Astrocyte (in vitro differentiated cells and primary cell): ENCODE data around the gene JMJD4. TPM values are rescaled to one million over a fixed set of nuclear protein-coding genes. Genes with fewer than 3 reads are reported as not detected.

Experiments used
- DNase-seq: peaks from one replicate; pipeline ENCODE4 v3.0.0-alpha.2; 2010; ENCODE audit warnings: low read depth
- FAIRE-seq: peaks from 2 replicates; lab custom pipeline; 2011; peaks lifted over from hg19 to GRCh38; lab: Jason Lieb, UNC
- H2AFZ ChIP-seq: 2 replicates; pipeline ENCODE4 v1.6.0; 2012; ENCODE audit warnings: low read depth, low read length, inconsistent platforms
- H3K27ac ChIP-seq: 2 replicates; pipeline ENCODE4 v1.5.1; 2011; ENCODE audit warnings: low read depth, low read length, inconsistent platforms
- H3K27me3 ChIP-seq: 2 replicates; pipeline ENCODE4 v1.6.0; 2011; ENCODE audit warnings: low read length, inconsistent platforms; ENCODE audit not compliant: insufficient read depth
- H3K36me3 ChIP-seq: 2 replicates; pipeline ENCODE4 v1.5.1; 2011; ENCODE audit warnings: low read length, inconsistent platforms; ENCODE audit not compliant: insufficient read depth
- H3K4me1 ChIP-seq: 2 replicates; pipeline ENCODE4 v1.5.1; 2011; ENCODE audit warnings: low read length, inconsistent platforms; ENCODE audit not compliant: insufficient read depth
- H3K4me2 ChIP-seq: 2 replicates; pipeline ENCODE4 v1.6.0; 2012; ENCODE audit warnings: low read length, inconsistent platforms
- H3K4me3 ChIP-seq: 2 replicates; pipeline ENCODE4 v1.5.1; 2011; ENCODE audit warnings: low read depth, mild to moderate bottlenecking, low read length, inconsistent platforms; ENCODE audit not compliant: insufficient read depth
- H3K79me2 ChIP-seq: 2 replicates; pipeline ENCODE4 v1.6.0; 2012; ENCODE audit warnings: mild to moderate bottlenecking, low read length, inconsistent platforms; ENCODE audit not compliant: insufficient read depth
- H3K9ac ChIP-seq: 2 replicates; pipeline ENCODE4 v1.6.0; 2012; ENCODE audit warnings: mild to moderate bottlenecking, low read length, inconsistent platforms
- H3K9me3 ChIP-seq: 2 replicates; pipeline ENCODE4 v1.5.1; 2012; ENCODE audit warnings: low read depth, mild to moderate bottlenecking, low read length, inconsistent platforms; ENCODE audit not compliant: insufficient read depth
- H4K20me1 ChIP-seq: 2 replicates; pipeline ENCODE4 v1.6.0; 2012; ENCODE audit warnings: low read length, inconsistent platforms; ENCODE audit not compliant: insufficient read depth
- H3K27ac Mint-ChIP-seq: one replicate; pipeline ENCODE4 v1.8.0; 2021; ENCODE audit warnings: mild to moderate bottlenecking, mixed read lengths; ENCODE audit not compliant: unreplicated experiment
- H3K27me3 Mint-ChIP-seq: one replicate; pipeline ENCODE4 v1.8.0; 2021; ENCODE audit warnings: low read depth, mixed read lengths; ENCODE audit not compliant: unreplicated experiment
- H3K36me3 Mint-ChIP-seq: one replicate; pipeline ENCODE4 v1.8.0; 2021; ENCODE audit warnings: low read depth, mixed read lengths; ENCODE audit not compliant: unreplicated experiment
- H3K4me1 Mint-ChIP-seq: one replicate; pipeline ENCODE4 v1.8.0; 2021; ENCODE audit warnings: low read depth, mixed read lengths; ENCODE audit not compliant: unreplicated experiment
- H3K4me3 Mint-ChIP-seq: one replicate; pipeline ENCODE4 v1.8.0; 2021; ENCODE audit warnings: mild to moderate bottlenecking, moderate library complexity, mixed read lengths; ENCODE audit not compliant: unreplicated experiment
- H3K9me3 Mint-ChIP-seq: one replicate; pipeline ENCODE4 v1.8.0; 2021; ENCODE audit warnings: mild to moderate bottlenecking, mixed read lengths; ENCODE audit not compliant: unreplicated experiment
- EZH2 ChIP-seq: IDR thresholded peaks from 2 replicates; pipeline ENCODE4 v1.6.1; 2012; ENCODE audit warnings: mild to moderate bottlenecking, low read length, inconsistent platforms; ENCODE audit not compliant: insufficient read depth
- total RNA-seq: library from RNA; stranded (reverse); gene quantifications from 2 replicates; pipeline ENCODE4 v1.2.1, GENCODE V29; 2021
- TF ChIP-seq, protein P1 (sequence below): IDR thresholded peaks from 2 replicates; pipeline ENCODE4 v1.5.1; 2011; ENCODE audit warnings: low read depth, mild to moderate bottlenecking, inconsistent platforms, low read length, moderate library complexity; ENCODE audit not compliant: insufficient read depth

JMJD4 gene
- total RNA-seq, 1 donor from 2014 or later: 17.5 TPM

DNA sequence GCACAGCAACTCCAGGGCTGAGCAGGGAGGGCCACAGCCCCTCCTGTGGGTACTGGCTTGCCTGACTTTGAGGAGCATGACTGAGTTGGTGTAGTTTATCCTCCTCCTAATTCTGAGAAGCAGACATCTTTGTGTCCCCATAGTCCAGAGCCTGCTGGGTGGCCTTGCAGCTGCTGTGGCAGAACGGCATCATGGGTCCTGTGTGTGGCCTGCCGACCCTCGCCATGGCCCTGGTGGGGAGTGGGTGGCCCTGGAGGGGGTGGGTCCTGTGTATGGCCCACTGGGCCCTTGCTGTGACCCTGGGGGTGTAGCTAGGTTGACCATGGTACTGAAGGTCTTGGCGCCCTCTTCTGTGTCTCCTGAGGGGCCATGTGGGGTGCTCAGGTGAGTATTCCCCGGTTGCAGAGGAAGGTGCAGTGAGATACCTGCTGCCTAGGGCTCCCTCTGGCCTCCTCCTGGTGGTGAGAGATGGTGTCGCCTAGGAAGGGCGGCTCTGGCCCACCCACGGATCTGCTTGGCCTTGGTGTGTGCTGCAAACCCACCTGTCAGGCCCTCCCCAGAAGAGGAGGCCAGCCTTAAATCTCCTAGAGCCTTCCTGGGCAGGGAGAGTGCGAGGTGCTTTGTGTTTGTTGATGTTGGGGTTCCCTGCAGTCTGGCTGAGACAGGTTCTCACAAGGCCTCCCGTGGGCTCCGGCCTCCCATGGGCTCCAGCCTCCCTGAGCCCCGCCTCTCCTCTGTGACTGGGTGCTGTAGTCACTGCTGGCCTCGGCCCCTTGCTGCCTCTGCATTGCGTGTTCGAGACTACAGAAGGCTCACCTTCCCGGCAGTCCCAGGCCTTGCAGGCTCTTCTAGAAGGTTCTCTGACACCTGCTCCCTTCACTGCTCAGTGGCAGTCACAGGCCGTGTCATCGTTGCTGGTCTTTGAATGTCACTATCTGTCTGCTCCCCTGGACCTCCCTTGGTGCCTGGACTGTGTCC is 7.9 kb upstream of the JMJD4 start:
- Histone ChIP-seq H4K20me1 (peaks cover 93% of the 10 kb centered on the region), H3K4me3 (no peak overlapping the region), H3K9ac (no peak overlapping the region), H3K79me2 (peaks cover 93% of the 10 kb centered on the region), H3K4me2 (no peak overlapping the region), H3K4me1 (no peaks in the 10 kb centered on the region), H3K27me3 (no peaks in the 10 kb centered on the region), H3K36me3 (no peaks in the 10 kb centered on the region), H3K27ac (no peak overlapping the region), H2AFZ (no peak overlapping the region), H3K9me3 (no peaks in the 10 kb centered on the region)
- Mint-ChIP-seq H3K4me1 (no peaks in the 10 kb centered on the region), H3K27me3 (no peaks in the 10 kb centered on the region), H3K4me3 (no peak overlapping the region), H3K9me3 (no peaks in the 10 kb centered on the region), H3K27ac (no peak overlapping the region), H3K36me3 (peaks cover 13% of the 10 kb centered on the region)
- FAIRE-seq (no peak), DNase-seq (no peak)
- TF ChIP-seq, protein P1, sequence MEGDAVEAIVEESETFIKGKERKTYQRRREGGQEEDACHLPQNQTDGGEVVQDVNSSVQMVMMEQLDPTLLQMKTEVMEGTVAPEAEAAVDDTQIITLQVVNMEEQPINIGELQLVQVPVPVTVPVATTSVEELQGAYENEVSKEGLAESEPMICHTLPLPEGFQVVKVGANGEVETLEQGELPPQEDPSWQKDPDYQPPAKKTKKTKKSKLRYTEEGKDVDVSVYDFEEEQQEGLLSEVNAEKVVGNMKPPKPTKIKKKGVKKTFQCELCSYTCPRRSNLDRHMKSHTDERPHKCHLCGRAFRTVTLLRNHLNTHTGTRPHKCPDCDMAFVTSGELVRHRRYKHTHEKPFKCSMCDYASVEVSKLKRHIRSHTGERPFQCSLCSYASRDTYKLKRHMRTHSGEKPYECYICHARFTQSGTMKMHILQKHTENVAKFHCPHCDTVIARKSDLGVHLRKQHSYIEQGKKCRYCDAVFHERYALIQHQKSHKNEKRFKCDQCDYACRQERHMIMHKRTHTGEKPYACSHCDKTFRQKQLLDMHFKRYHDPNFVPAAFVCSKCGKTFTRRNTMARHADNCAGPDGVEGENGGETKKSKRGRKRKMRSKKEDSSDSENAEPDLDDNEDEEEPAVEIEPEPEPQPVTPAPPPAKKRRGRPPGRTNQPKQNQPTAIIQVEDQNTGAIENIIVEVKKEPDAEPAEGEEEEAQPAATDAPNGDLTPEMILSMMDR: no peak
- TF ChIP-seq EZH2: no peak

DNA sequence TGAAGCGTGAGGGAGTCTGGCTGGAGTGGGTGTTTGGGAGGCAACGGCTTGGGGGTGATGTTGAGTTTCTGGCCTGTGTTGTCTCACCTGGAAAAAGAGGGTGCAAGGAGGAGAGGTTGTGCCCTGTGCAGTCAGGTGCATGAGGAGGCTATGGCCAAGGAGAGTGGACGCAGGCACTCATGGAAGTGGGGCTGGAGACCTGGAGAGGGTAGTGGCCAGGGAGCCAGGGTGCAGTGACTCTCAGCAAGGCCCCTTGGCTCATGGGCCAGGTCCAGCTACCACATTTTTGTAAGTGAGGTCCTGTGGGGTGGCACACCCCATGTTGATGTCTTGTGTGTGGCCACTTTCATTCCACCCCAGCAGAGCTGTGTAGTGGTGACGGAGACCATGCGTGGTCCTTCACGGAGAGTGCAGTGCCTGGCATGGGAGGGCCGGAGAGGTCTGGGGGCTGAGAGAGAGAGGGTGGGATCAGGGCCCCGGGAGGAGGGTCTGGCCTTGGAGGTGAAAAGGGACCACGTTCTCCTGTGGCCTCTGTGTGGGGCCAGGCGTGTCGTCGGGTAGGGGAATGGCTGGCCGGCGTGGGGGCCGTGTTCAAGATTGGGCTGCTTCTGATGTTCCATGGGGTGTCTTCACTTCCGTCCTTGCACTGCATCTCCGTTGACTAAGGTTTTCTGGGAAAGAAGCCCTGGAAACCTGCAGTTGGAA is 6.2 kb upstream of the JMJD4 start:
- Histone ChIP-seq H2AFZ (no peak overlapping the region), H3K27me3 (no peaks in the 10 kb centered on the region), H3K79me2 (peaks cover 95% of the 10 kb centered on the region), H3K27ac (no peak overlapping the region), H3K4me3 (no peak overlapping the region), H3K9ac (no peak overlapping the region), H3K4me1 (no peaks in the 10 kb centered on the region), H4K20me1 (peaks cover 92% of the 10 kb centered on the region), H3K9me3 (no peaks in the 10 kb centered on the region), H3K36me3 (no peaks in the 10 kb centered on the region), H3K4me2 (no peak overlapping the region)
- no peaks in the 10 kb centered on the region for H3K4me1 Mint-ChIP-seq
- DNase-seq (no peak), FAIRE-seq (no peak)
- H3K36me3 Mint-ChIP-seq: peaks cover 7% of the 10 kb centered on the region
- H3K27me3 Mint-ChIP-seq: no peaks in the 10 kb centered on the region
- H3K9me3 Mint-ChIP-seq: no peaks in the 10 kb centered on the region
- TF ChIP-seq, protein P1: no peak
- TF ChIP-seq EZH2: no peak
- no peak overlapping the region for H3K4me3 Mint-ChIP-seq
- no peak overlapping the region for H3K27ac Mint-ChIP-seq
